Activated naive CD8-positive, alpha-beta T cell treated with anti-CD3 and anti-CD28 coated beads, Interleukin-2, amount 50 U/mL, for 24 hours (primary cell): ENCODE data around the gene MSX2.
"Not testable (repeated sequence)": the region's sequence is repeated elsewhere in the genome, so short reads cannot be mapped to it uniquely, and the experiment has no call there.

Source experiments
- ATAC-seq: fragments of 150-1000 bp; cut with Tn5 transposase; one replicate; pipeline ENCODE4 v1.10.0; 2021
- DNase-seq: peaks from one replicate; pipeline ENCODE4 v3.0.0; 2021
- H3K27ac Mint-ChIP-seq: one replicate; pipeline ENCODE4 v1.8.0; 2021; ENCODE audit warnings: mild to moderate bottlenecking, mixed read lengths
- H3K27me3 Mint-ChIP-seq: one replicate; pipeline ENCODE4 v1.8.0; 2021; ENCODE audit warnings: mixed read lengths
- H3K36me3 Mint-ChIP-seq: one replicate; pipeline ENCODE4 v1.8.0; 2021; ENCODE audit warnings: low read depth, mixed read lengths
- H3K4me1 Mint-ChIP-seq: one replicate; pipeline ENCODE4 v1.8.0; 2021; ENCODE audit warnings: mixed read lengths
- H3K4me3 Mint-ChIP-seq: one replicate; pipeline ENCODE4 v1.8.0; 2021; ENCODE audit warnings: mild to moderate bottlenecking, moderate library complexity, mixed read lengths
- H3K9me3 Mint-ChIP-seq: one replicate; pipeline ENCODE4 v1.8.0; 2021; ENCODE audit warnings: mixed read lengths

MSX2 gene

DNA sequence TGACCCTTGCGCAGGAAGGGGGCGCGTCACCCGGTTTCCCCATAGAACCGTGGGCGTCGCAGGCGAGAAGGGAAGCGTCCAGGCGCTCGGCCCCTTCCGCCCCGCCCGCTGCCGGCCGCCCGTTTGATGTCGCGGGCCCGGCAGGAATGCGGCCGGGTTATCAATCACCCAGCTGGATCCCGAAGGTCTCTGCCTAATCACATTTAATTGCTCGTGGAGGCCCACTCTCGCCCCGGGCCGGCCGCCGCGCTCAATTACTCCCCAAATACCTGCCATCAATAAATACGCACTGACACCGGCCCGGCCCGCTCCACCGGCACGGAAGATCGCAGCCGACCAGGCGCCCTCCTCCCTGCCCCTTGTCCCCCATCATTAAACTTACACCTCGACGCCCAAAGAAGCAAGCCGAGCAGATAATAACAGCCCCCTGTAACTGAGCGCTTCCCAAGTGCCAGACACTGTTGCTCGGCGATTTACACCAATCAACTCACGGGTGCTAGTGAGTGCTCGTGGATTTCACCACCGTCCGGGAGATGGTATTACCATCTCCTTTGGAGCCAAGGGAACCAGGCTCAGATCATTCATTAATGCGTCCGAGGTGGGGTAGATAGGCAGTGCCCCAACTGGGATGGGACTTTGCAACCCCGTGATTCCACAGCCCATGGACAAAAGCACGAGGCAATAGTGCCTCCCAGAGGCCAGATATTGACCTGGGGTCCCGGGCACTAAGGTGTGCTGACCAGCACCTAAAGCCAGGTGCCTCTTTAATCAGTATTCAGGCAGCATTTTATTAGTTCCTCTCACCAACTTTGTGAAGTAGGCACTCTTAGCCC is 11.3 kb downstream of the MSX2 start:
- peaks cover 2% of the 10 kb centered on the region for H3K4me1 Mint-ChIP-seq
- H3K9me3 Mint-ChIP-seq: no peaks in the 10 kb centered on the region
- no peak for DNase-seq
- peaks cover 70% of the 10 kb centered on the region for H3K27me3 Mint-ChIP-seq
- H3K4me3 Mint-ChIP-seq: no peak overlapping the region
- no peak for ATAC-seq
- H3K36me3 Mint-ChIP-seq: no peaks in the 10 kb centered on the region
- no peak overlapping the region for H3K27ac Mint-ChIP-seq

DNA sequence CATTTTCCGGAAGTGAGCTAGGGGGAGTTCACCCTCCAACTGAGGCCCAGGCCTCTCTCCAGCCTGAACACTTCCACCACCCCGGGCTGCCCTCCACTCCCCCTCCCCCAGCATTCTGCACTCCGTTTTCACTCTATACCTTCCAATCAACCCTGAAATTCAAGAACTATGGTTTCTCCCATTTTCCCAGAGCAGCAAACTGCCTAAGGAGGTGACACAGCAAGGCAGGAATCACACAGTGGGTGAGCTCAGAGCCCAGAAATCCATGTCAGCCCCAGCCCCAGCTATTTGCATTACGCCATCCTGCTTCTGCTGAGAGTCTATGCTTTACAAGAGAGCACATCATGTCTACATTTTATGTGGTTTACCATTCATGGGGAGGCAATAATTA is 11.9 kb downstream of the MSX2 start:
- H3K36me3 Mint-ChIP-seq: no peaks in the 10 kb centered on the region
- H3K27ac Mint-ChIP-seq: no peak overlapping the region
- DNase-seq (no peak), ATAC-seq (no peak)
- H3K4me3 Mint-ChIP-seq: no peak overlapping the region
- H3K9me3 Mint-ChIP-seq: no peaks in the 10 kb centered on the region
- peaks cover 64% of the 10 kb centered on the region for H3K27me3 Mint-ChIP-seq
- H3K4me1 Mint-ChIP-seq: peaks cover 2% of the 10 kb centered on the region

DNA sequence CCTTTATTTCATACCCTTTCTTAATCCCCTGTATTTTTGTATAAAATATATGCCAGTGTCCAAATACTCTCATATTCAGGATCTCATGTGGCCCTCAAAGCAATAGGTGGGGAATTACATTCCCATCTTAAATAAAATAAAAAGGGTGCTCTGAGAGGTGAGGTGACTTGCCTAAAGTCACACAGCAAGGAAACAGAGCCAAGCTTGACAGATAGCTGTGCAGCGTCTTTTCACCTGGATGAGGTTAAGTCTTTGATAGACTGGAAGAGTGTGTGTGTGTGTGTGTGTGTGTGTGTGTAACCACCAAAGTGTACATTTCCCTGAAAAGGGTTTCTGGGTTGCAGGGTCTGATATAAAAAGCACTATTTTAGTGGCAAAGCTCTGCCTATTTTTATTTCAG is 12.4 kb downstream of the MSX2 start:
- DNase-seq (no peak), ATAC-seq (no peak)
- peaks cover 60% of the 10 kb centered on the region for H3K27me3 Mint-ChIP-seq

DNA sequence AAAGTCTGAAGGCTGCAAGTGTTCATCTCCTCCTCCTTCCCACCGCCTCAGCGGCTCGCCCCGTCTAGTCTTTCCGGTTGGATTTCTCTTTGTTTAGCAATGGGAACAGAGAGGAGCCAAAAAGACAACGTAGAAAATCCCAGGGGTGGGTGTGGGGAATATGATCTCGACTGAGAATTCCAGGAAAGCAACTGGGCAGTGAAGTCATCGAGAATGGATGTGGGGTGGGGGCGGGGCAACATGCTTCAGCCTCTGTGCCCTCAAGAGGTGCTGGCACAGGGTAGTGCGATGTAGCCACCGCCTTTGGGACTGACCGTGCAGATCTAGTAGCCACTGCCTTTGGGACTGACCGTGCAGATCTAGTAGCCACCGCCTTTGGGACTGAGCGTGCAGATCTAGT is 12.9 kb downstream of the MSX2 start:
- ATAC-seq (peak; percentile 33), DNase-seq (no peak)
- Mint-ChIP-seq H3K27me3 (peaks cover 57% of the 10 kb centered on the region), H3K4me3 (no peak overlapping the region), H3K36me3 (no peaks in the 10 kb centered on the region), H3K9me3 (peaks cover 3% of the 10 kb centered on the region), H3K27ac (no peak overlapping the region), H3K4me1 (peaks cover 2% of the 10 kb centered on the region)

More for the DNA sequence above, 12.4 kb downstream of the MSX2 start:
- no peaks in the 10 kb centered on the region for H3K36me3 Mint-ChIP-seq
- peaks cover 3% of the 10 kb centered on the region for H3K9me3 Mint-ChIP-seq
- H3K27ac Mint-ChIP-seq: no peak overlapping the region
- no peak overlapping the region for H3K4me3 Mint-ChIP-seq
- peaks cover 2% of the 10 kb centered on the region for H3K4me1 Mint-ChIP-seq

DNA sequence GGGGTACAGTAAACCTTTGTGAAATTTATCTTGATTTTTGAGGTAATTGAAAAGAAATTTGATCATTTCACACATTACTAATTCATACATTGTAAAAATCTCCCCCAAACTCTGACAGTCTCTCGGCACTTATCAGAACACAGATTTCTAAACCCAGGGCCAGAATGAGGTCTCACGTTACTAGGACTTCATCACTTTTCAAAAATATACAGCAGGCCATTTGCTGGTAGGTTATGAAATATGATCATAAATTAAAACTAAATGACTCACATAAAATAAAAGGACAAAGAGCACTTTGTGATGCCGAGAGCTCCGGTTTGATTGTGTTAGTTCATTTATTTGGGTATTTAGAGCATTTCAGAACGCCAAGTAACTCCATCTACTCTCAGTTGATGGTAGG is 17.0 kb downstream of the MSX2 start:
- no peak overlapping the region for H3K27ac Mint-ChIP-seq
- DNase-seq (no peak), ATAC-seq (no peak)
- H3K9me3 Mint-ChIP-seq: peaks cover 7% of the 10 kb centered on the region
- H3K27me3 Mint-ChIP-seq: peaks cover 19% of the 10 kb centered on the region
- H3K4me3 Mint-ChIP-seq: no peak overlapping the region
- H3K36me3 Mint-ChIP-seq: no peaks in the 10 kb centered on the region
- H3K4me1 Mint-ChIP-seq: no peaks in the 10 kb centered on the region

DNA sequence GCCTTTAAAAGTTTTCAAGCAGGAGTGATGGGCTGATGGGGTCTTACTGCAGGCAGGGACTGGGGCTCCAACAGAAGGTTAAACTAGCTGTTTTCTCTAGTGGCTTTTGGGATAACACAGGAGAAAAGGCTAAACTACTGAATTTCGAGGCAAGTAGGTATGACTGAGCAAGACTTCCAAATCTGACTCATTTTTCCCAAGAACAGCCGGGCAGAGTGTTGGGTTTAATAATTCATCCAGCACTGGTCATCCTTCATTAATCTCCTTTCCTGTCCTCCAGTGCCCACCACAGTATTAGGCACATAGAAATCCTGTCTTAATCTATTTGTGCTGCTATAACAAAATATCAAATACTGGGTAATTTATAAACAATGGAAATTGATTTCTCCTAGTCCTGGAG is 20.5 kb downstream of the MSX2 start:
- H3K9me3 Mint-ChIP-seq: peaks cover 7% of the 10 kb centered on the region
- no peak overlapping the region for H3K4me3 Mint-ChIP-seq
- no peaks in the 10 kb centered on the region for H3K4me1 Mint-ChIP-seq
- ATAC-seq (no peak), DNase-seq (no peak)
- H3K36me3 Mint-ChIP-seq: no peaks in the 10 kb centered on the region
- no peak overlapping the region for H3K27ac Mint-ChIP-seq
- peaks cover 23% of the 10 kb centered on the region for H3K27me3 Mint-ChIP-seq

DNA sequence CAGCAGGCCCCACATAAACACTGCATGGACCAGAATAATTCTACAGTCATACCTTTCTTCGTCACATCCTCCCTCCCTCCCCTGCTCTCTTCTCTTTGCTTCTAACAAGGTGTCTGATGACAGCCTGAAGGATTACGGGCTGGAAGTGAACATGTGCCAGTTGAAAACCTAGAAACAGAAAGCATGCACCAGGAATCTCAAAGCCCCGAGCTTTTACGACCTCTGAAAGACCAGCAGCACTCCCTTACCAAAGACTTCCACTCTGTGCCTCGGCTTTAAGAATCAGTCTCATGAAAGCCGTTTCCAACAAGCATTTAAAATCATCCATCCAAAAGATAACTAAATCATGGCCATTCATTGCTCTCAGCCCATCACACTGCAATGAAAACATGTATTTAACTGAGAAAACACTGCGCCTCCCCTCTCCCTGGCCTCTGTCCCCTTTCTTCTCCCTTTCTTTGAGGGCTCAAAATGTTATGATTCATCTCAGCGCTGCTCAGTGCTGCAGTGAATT is 21.3 kb downstream of the MSX2 start:
- H3K4me3 Mint-ChIP-seq: no peak overlapping the region
- H3K4me1 Mint-ChIP-seq: no peaks in the 10 kb centered on the region
- H3K27ac Mint-ChIP-seq: no peak overlapping the region
- no peak for DNase-seq
- ATAC-seq: no peak
- peaks cover 7% of the 10 kb centered on the region for H3K9me3 Mint-ChIP-seq
- H3K36me3 Mint-ChIP-seq: no peaks in the 10 kb centered on the region
- peaks cover 29% of the 10 kb centered on the region for H3K27me3 Mint-ChIP-seq

DNA sequence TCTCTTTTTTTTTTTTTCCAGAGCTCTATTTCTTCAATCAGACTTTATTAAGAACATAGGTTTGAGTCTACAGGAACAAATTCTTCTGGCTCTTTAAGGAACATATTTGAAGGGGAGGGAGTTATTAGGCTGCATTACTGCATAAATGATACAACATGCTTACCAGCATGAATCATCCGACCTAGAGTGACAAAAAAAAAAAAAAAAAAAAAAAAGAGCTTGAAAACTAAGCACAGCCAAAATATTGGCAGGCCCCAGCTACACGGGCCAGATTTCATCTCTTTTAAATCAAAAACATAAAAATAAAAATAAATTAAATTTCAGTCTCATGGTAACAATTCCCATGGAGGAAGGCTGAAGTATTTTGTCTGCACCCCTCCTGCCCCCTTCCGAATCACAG is 26.3 kb downstream of the MSX2 start:
- H3K4me3 Mint-ChIP-seq: no peak overlapping the region
- H3K36me3 Mint-ChIP-seq: no peaks in the 10 kb centered on the region
- H3K9me3 Mint-ChIP-seq: no peaks in the 10 kb centered on the region
- H3K27me3 Mint-ChIP-seq: peaks cover 51% of the 10 kb centered on the region
- ATAC-seq: no peak
- no peaks in the 10 kb centered on the region for H3K4me1 Mint-ChIP-seq
- DNase-seq: no peak
- no peak overlapping the region for H3K27ac Mint-ChIP-seq

DNA sequence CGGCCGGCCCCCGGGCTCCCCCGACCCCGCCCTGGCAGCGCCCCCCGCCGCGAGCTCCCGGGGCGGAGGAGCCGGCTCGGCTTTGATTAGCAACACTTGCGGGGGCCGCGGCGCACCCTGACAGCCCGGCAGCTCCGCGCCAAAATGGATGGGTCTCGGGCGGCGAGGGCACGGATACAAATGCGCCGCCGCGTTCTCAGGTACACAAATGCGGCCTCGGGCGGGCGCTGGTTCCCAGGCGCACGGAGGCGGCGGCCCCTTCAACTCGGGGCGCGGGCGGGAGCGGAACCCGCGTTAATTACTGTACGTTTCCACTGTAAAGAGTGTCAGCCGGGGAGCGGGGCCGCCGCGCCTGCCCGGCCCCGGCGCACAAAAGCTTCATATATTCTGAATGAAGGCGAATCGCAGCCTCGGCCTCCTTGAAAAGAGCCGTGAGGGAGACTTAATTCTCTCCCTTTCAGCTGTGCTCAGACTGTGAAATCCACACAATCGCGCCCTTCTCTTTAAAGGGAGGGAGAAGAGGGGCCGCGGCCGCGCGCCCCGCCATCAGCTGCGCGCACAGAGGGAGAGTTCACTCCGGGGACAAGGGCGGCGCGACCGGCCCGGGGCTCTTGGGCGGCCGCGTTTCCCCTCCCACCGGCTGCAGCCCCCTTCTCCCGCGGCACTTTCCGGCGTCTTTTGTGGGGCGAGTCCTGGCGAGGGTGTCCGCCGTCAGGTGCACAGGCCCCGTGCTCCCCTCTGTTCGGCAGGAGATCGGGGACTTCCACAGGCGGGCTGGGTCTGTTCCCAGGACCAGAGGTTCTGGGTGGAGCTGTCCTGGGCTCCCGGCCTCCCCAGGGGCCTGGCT is 27.0 kb downstream of the MSX2 start:
- DNase-seq (no peak), ATAC-seq (no peak)
- Mint-ChIP-seq H3K27me3 (peaks cover 53% of the 10 kb centered on the region), H3K4me1 (no peaks in the 10 kb centered on the region), H3K4me3 (no peak overlapping the region), H3K36me3 (no peaks in the 10 kb centered on the region), H3K27ac (no peak overlapping the region), H3K9me3 (no peaks in the 10 kb centered on the region)

DNA sequence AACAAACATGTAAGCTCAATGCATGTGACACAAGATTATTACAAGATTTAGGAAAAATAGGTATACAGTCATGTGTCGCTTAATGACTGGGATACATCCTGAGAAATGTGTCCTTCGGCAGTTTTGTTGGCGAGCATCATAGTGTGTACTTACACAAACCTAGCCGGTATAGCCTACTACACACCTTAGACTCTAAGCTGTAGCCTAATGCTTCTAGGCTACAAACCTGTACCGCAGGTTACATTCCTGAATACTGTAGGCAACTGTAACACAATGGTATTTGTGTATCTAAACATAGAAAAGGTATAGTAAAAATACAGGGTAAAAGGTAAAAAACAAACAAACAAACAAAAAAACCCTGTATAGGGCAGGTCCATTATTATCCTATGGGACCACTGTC is 27.7 kb downstream of the MSX2 start:
- no peak overlapping the region for H3K4me3 Mint-ChIP-seq
- ATAC-seq (no peak), DNase-seq (no peak)
- H3K36me3 Mint-ChIP-seq: no peaks in the 10 kb centered on the region
- H3K9me3 Mint-ChIP-seq: no peaks in the 10 kb centered on the region
- no peak overlapping the region for H3K27ac Mint-ChIP-seq
- H3K27me3 Mint-ChIP-seq: peaks cover 53% of the 10 kb centered on the region
- no peaks in the 10 kb centered on the region for H3K4me1 Mint-ChIP-seq

DNA sequence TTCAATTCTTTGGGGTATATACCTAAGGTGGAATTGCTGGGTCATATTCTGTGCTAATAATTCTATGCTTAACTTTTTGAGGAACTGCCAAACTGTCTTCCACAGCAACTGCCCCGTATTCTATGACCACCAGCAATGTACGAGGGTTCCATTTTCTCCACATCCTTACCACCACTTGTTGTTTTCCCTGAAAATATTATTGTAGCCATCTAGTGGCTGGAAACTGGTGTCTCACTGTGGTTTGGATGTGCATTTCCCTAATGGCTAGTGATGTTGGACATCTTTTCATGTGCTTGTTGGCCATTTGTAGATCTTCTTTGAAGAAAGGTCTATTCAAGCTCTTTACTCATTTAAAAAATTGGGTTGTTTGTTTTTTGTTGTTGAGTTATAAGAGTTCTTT is 30.7 kb downstream of the MSX2 start:
- no peak for ATAC-seq
- H3K4me1 Mint-ChIP-seq: no peaks in the 10 kb centered on the region
- no peak overlapping the region for H3K27ac Mint-ChIP-seq
- no peak overlapping the region for H3K4me3 Mint-ChIP-seq
- DNase-seq: no peak
- peaks cover 29% of the 10 kb centered on the region for H3K27me3 Mint-ChIP-seq
- no peaks in the 10 kb centered on the region for H3K36me3 Mint-ChIP-seq
- H3K9me3 Mint-ChIP-seq: no peaks in the 10 kb centered on the region

DNA sequence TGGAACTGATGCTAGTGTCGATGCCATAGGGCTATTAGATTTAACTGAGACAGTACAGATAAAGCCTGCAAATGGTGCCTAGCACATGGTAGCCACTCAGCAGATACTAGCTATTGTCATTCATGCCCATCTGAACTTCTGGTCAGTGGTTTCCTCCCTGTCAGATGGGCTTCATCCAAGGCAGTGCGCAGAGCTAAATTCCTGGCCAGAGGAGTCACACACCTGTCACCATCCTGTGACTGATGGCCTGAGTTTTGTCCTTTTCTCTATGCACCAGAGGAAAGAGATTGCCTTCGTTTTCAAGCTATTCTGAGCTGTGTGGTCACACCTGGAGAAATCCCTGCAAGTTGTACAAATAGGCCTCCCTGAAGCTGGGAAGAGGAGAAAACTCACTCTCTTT is 34.7 kb downstream of the MSX2 start:
- DNase-seq (no peak), ATAC-seq (no peak)
- Mint-ChIP-seq H3K4me1 (no peaks in the 10 kb centered on the region), H3K36me3 (no peaks in the 10 kb centered on the region), H3K4me3 (no peak overlapping the region), H3K27ac (no peak overlapping the region), H3K9me3 (no peaks in the 10 kb centered on the region), H3K27me3 (peaks cover 8% of the 10 kb centered on the region)

DNA sequence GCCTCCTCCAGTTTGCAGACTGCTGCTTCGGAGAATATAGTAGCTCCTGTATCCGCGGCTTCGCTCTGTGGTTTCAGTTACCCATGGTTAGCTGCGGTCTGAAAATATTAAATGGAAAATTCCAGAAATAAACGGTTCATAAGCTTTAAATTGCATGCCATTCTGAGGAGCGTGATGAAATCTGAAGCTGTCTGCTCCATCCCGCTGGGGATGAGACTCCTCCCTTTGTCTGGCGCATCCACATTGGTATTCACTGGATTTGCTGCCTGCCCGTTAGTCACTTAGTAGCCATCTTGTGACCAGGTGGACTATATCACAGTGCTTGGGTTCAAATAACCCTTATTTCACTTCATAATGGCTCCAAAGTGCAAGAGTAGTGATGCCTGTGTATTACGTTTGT is 36.3 kb downstream of the MSX2 start:
- Mint-ChIP-seq H3K27ac (no peak overlapping the region), H3K9me3 (no peaks in the 10 kb centered on the region), H3K4me3 (no peak overlapping the region), H3K4me1 (no peaks in the 10 kb centered on the region), H3K36me3 (no peaks in the 10 kb centered on the region), H3K27me3 (peaks cover 2% of the 10 kb centered on the region)
- DNase-seq: no peak
- ATAC-seq: no peak

DNA sequence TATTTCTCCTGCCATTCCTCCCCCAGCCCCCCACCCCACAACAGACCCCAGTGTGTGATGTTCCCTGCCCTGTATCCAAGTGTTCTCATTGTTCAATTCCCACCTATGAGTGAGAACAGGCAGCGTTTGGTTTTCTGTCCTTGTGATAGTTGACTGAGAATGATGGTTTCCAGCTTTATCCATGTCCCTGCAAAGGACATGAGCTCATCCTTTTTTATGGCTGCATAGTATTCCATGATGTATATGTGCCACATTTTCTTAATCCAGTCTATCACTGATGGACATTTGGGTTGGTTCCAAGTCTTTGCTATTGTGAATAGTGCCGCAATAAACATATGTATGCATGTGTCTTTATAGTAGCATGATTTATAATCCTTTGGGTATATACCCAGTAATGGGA is 37.0 kb downstream of the MSX2 start:
- not testable (repeated sequence) for H3K36me3 Mint-ChIP-seq, H3K27ac Mint-ChIP-seq, H3K27me3 Mint-ChIP-seq, H3K4me3 Mint-ChIP-seq, ATAC-seq, H3K4me1 Mint-ChIP-seq, H3K9me3 Mint-ChIP-seq, DNase-seq

DNA sequence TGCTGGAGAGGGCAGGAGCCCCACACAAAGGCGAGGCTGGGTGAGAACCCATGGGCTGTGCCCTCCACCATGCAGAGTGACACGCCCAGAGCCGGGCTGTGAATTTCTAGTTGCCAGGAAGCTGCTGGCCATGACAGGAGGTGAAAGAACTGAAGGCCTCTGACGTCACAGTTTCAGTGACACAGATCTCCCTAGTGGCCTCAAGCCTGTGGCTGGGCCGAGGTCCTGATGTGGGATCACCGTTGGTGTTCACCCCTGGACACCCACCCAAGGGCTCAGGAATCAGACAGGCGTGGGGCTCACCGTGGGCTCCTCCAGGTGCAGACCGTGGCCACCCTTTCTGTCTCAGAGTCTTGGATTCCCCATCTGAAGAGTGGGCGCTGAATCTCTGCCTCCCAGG is 39.9 kb downstream of the MSX2 start:
- ATAC-seq (no peak), DNase-seq (no peak)
- Mint-ChIP-seq H3K9me3 (no peaks in the 10 kb centered on the region), H3K4me3 (no peak overlapping the region), H3K36me3 (no peaks in the 10 kb centered on the region), H3K4me1 (no peaks in the 10 kb centered on the region), H3K27me3 (peaks cover 3% of the 10 kb centered on the region), H3K27ac (no peak overlapping the region)
